Rectal smooth muscle tissue (tissue), 1 donor: ENCODE data around the gene SMARCD3.

Experiments used
- H3K27ac ChIP-seq: one replicate; pipeline ENCODE4 v1.7.0; 2013; ENCODE audit warnings: low read depth, low read length, inconsistent platforms
- H3K27me3 ChIP-seq: one replicate; pipeline ENCODE4 v1.7.0; 2013; ENCODE audit warnings: low read length; ENCODE audit not compliant: control insufficient read depth, insufficient read depth
- H3K36me3 ChIP-seq: one replicate; pipeline ENCODE4 v1.7.0; 2013; ENCODE audit warnings: low read length; ENCODE audit not compliant: control insufficient read depth, insufficient read depth
- H3K4me1 ChIP-seq: one replicate; pipeline ENCODE4 v1.7.0; 2013; ENCODE audit warnings: low read length; ENCODE audit not compliant: control insufficient read depth, insufficient read depth
- H3K4me3 ChIP-seq: one replicate; pipeline ENCODE4 v1.7.0; 2013; ENCODE audit warnings: low read length
- H3K9ac ChIP-seq: one replicate; pipeline ENCODE4 v1.7.0; 2013; ENCODE audit warnings: low read length

SMARCD3 gene

DNA sequence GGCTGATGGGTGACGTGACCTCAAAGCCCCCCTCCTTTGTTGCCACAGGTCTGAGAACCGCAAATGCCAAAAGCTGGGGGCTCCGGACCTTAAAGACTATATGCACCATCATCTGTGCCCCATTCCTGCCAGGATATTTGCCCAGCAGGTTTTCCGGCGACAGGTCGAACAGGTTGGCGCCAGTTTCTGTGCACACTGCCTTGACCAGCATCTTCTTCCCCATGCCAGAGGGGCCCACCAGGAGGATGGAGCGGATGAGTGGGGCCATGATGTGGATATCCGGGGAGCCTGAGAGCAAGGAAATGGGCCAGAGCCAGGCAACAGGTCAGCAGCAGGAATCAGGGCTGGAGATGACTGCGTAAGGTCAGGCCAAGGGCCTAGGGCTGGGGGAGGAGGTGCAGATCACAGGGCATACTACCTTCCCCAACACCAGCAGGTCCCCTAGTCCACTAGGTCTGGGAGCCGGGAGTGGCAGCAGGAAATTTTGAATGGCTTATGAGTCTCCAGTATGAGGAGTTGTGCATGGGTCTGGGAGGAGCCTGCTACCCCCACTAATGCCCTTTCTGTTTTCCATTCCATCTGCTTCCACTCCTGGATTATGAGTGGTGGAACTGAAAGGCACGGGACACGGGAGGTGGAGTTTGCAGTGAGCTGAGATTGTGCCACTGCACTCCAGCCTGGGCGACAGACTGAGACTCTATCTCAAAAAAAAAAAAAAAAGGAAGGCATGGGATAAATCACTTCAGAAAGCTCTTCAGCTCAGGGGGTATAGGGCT lies 55.1 kb downstream of the SMARCD3 start:
- Histone ChIP-seq H3K9ac (no peak overlapping the region), H3K4me3 (no peak overlapping the region), H3K36me3 (no peaks in the 10 kb centered on the region), H3K27ac (no peak overlapping the region), H3K4me1 (no peaks in the 10 kb centered on the region), H3K27me3 (peaks cover 5% of the 10 kb centered on the region)

- H3K9ac ChIP-seq: no peak overlapping the region
- peaks cover 5% of the 10 kb centered on the region for H3K27me3 ChIP-seq
- H3K4me3 ChIP-seq: no peak overlapping the region
- H3K27ac ChIP-seq: no peak overlapping the region
- no peaks in the 10 kb centered on the region for H3K36me3 ChIP-seq
- H3K4me1 ChIP-seq: no peaks in the 10 kb centered on the region
These were observed 56.4 kb downstream of the SMARCD3 start for GRCh38 chr7:151192002-151192539.

GRCh38 chr7:151191544-151191943 lies 57.0 kb downstream of the SMARCD3 start:
- Histone ChIP-seq H3K9ac (no peak overlapping the region), H3K36me3 (no peaks in the 10 kb centered on the region), H3K4me3 (no peak overlapping the region), H3K27me3 (peaks cover 5% of the 10 kb centered on the region), H3K4me1 (no peaks in the 10 kb centered on the region), H3K27ac (no peak overlapping the region)

GRCh38 chr7:151189038-151189437 lies 59.5 kb downstream of the SMARCD3 start:
- Histone ChIP-seq H3K4me3 (no peak overlapping the region), H3K27ac (no peak overlapping the region), H3K36me3 (no peaks in the 10 kb centered on the region), H3K9ac (no peak overlapping the region), H3K27me3 (no peaks in the 10 kb centered on the region), H3K4me1 (no peaks in the 10 kb centered on the region)
